ENCODE measurements around the gene ORMDL3.
A peak's percentile ranks its signal among the peaks of the same experiment; 100 is the strongest.
"Not testable (repeated sequence)": the region's sequence is repeated elsewhere in the genome, so short reads cannot be mapped to it uniquely, and the experiment has no call there.

ORMDL3 gene

DNA sequence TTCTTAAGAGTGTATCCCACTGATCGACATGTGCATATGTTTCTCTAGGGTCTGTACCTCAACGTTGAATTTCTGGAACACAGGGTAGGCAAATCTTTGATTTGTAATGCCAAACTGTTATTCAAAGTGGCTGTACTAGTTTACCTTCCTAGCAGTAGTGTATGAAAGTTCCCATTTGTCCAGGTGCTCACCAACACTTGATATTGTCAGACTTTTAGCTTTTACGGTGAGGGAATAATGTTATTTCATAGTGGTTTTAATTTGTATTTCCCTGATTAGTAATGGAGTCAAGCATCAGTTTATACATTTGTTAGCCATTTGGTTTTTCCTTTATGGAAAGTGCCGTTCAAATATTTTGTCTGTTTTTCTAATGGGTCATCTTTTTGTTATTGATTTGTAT, 29.3 kb downstream of the ORMDL3 start:
- no peaks in the 10 kb centered on the region for H3K9me3 Mint-ChIP-seq
- peaks cover 11% of the 10 kb centered on the region for H3K4me1 Mint-ChIP-seq
- peaks cover 5% of the 10 kb centered on the region for H3K36me3 Mint-ChIP-seq (ENCODE audit: low read depth)
- H3K27me3 Mint-ChIP-seq, result no peaks in the 10 kb centered on the region
- H3K4me3 Mint-ChIP-seq, result no peak overlapping the region
- H3K27ac Mint-ChIP-seq, result no peak overlapping the region
- no peak for ATAC-seq
- DNase-seq, result no peak

DNA sequence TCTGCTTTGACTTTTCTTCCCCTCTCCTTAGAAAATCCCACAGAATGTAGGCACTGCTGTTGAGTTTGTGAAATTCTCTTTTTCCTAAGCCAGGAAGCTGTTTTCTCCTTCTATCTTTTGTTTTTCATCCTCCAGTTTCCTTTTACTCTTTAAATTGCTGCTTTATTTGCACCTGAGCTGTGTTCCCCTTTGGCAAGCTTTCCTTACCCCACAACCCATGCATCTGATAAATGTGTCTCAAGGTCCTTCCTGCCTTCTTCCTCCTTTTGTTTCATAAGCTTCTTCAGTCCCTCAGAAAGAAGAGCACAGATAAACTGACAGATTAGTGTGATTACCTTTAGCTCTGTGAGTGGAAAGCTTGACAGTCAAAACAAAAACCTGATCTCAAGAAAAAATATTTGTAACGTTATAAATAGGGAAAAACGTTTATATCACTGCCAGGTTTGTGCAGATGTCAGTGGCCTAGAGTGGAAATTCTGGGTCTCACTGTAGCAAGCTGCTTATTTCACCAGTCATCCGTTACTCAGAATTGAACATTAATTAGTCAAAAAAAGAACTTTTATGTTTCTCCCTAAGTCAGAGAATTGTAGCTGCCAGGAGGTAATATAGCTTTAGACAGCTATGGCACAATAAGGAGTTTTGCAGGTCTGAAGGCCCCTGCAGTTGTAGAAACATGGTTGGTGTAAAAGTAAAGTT, 32.6 kb downstream of the ORMDL3 start:
- DNase-seq, result no peak
- H3K27me3 Mint-ChIP-seq, result no peaks in the 10 kb centered on the region
- H3K27ac Mint-ChIP-seq, result peak overlapping the region; percentile 16
- no peak overlapping the region for H3K4me3 Mint-ChIP-seq
- H3K4me1 Mint-ChIP-seq, result peaks cover 8% of the 10 kb centered on the region
- no peak for ATAC-seq
- H3K9me3 Mint-ChIP-seq, result no peaks in the 10 kb centered on the region
- H3K36me3 Mint-ChIP-seq (ENCODE audit: low read depth), result no peaks in the 10 kb centered on the region

DNA sequence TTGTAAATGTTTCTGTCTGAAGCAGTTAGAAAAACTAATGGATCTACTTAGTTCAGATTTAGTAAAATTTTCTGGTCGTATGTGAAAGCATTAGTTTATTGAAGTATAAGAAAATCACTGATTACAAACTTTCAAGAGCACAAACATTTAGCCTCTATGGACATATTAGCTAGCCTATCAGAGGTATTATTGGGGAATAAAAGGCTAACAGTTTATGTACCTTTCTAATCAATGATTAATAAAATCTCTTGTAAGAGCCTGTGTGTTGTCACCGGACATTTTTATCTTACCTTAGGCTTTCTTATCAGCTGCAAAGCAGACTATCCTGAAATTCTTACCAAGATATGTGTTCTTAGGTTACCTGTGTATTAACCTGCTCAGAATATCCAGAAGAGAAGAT, 38.2 kb downstream of the ORMDL3 start:
- H3K27me3 Mint-ChIP-seq, result peaks cover 2% of the 10 kb centered on the region
- no peaks in the 10 kb centered on the region for H3K36me3 Mint-ChIP-seq (ENCODE audit: low read depth)
- DNase-seq, result no peak
- no peak overlapping the region for H3K27ac Mint-ChIP-seq
- H3K9me3 Mint-ChIP-seq, result no peaks in the 10 kb centered on the region
- no peak overlapping the region for H3K4me3 Mint-ChIP-seq
- H3K4me1 Mint-ChIP-seq, result no peaks in the 10 kb centered on the region
- no peak for ATAC-seq

DNA sequence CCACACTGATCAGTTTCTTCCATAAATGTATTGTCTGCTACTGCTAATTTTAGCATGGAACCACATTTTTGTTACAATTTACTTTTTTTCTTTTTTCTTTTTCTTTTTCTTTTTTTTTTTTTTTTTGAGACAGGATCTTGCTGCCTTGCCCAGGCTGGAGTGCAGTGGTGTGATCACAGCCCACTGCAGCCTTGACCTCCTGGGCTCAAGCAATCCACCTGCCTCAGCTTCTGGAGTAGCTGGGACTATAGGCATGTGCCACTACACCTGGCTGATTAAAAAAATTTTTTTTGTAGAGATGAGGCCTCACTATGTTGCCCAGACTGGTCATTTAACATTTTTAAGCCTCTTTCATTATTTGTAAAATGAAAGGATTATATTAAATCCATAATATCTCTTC, 40.3 kb downstream of the ORMDL3 start:
- DNase-seq (no peak), ATAC-seq (no peak)
- Mint-ChIP-seq H3K4me3 (no peak overlapping the region), H3K9me3 (no peaks in the 10 kb centered on the region), H3K27ac (no peak overlapping the region), H3K27me3 (peaks cover 2% of the 10 kb centered on the region), H3K36me3 (ENCODE audit: low read depth) (no peaks in the 10 kb centered on the region), H3K4me1 (no peaks in the 10 kb centered on the region)

DNA sequence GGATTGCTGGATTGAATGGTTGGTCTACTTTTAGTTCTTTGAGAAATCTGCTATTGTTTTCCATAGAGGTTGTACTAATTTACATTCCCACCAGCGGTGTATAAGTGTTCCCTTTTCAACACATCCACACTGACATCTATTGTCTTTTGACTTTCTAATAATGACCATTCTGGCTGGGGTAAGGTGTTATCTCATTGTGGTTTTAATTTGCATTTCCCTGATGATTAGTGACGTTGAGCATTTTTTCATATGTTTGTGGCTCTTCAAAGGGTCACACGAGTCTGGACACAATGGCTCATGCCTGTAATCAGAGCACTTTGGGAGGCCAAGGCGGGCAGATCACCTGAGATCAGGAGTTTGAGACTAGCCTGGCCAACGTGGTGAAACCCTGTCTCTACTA, 41.3 kb downstream of the ORMDL3 start:
- not testable (repeated sequence) for H3K27ac Mint-ChIP-seq; ATAC-seq; H3K4me1 Mint-ChIP-seq; H3K4me3 Mint-ChIP-seq; H3K27me3 Mint-ChIP-seq; DNase-seq; H3K36me3 Mint-ChIP-seq (ENCODE audit: low read depth); H3K9me3 Mint-ChIP-seq

DNA sequence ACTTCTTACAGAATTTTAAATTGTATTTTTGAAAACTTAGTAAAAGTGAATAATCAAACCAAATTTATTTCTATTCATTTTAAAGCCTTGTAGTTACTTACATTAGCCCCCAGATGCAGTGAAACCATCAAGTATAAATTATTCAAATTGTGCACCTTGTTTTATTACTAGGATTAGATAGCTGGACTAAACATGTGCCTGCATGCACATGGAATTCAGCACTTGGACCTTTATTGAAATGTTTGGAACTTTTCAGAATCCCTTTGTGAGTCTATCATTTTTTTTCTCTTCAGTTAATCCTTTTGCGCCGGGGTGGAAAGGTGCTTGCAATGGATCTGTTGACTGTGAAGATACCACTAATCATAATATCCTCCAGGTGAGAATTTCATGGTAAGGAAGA, 54.6 kb downstream of the ORMDL3 start:
- no peak for DNase-seq
- H3K36me3 Mint-ChIP-seq (ENCODE audit: low read depth), result no peaks in the 10 kb centered on the region
- H3K27me3 Mint-ChIP-seq, result no peaks in the 10 kb centered on the region
- no peak overlapping the region for H3K27ac Mint-ChIP-seq
- H3K4me3 Mint-ChIP-seq, result no peak overlapping the region
- no peaks in the 10 kb centered on the region for H3K9me3 Mint-ChIP-seq
- peaks cover 16% of the 10 kb centered on the region for H3K4me1 Mint-ChIP-seq
- ATAC-seq, result no peak

DNA sequence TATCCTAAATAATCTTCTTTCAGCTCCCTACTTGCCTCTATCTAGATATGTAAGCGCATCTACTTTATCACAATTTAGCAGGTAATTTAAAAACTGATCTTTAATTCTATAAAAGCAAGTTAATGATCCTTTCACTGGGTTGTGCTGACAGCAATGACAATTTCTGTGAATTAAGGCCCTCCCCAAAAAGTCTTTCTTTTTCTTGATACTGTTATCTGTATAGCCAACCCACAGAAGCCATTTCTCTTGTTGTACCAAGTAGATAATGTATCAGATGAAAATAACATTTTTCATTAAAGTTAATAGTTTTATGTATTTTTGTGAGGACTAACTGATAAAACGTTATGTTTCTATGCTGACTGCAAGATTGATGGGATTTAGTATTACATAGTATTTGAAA, 55.6 kb downstream of the ORMDL3 start:
- no peaks in the 10 kb centered on the region for H3K27me3 Mint-ChIP-seq
- H3K9me3 Mint-ChIP-seq, result no peaks in the 10 kb centered on the region
- no peak overlapping the region for H3K27ac Mint-ChIP-seq
- ATAC-seq, result no peak
- DNase-seq, result no peak
- H3K36me3 Mint-ChIP-seq (ENCODE audit: low read depth), result no peaks in the 10 kb centered on the region
- no peak overlapping the region for H3K4me3 Mint-ChIP-seq
- H3K4me1 Mint-ChIP-seq, result peaks cover 25% of the 10 kb centered on the region
